ENCODE data around the gene OXER1.

Gene OXER1

DNA sequence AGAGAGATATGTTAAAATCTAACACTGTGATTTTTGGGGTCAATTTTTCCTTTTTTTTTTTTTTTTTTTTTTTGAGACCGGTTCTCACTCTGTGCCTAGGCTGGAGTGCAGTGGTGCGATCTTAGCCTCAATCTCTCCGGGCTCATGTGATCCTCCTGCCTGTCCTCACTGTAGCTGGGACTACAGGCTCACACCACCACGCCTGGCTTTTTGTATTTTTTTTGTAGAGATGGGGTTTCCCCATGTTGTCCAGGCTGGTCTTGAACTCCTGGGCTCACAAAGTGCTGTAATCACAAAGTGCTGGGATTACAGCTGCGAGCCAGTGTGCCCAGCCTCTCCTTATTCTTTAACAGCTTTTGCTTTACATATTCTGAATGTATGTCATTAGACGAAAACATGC is 31.3 kb upstream of the OXER1 start:
- DNase-seq (ENCODE audit: extremely low read depth, low read depth) = no peak
- TF ChIP-seq, protein P1, sequence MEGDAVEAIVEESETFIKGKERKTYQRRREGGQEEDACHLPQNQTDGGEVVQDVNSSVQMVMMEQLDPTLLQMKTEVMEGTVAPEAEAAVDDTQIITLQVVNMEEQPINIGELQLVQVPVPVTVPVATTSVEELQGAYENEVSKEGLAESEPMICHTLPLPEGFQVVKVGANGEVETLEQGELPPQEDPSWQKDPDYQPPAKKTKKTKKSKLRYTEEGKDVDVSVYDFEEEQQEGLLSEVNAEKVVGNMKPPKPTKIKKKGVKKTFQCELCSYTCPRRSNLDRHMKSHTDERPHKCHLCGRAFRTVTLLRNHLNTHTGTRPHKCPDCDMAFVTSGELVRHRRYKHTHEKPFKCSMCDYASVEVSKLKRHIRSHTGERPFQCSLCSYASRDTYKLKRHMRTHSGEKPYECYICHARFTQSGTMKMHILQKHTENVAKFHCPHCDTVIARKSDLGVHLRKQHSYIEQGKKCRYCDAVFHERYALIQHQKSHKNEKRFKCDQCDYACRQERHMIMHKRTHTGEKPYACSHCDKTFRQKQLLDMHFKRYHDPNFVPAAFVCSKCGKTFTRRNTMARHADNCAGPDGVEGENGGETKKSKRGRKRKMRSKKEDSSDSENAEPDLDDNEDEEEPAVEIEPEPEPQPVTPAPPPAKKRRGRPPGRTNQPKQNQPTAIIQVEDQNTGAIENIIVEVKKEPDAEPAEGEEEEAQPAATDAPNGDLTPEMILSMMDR (IDR thresholded peaks at IDR 0.05; ENCODE audit: low read depth, low read length, missing control alignments) = no peak
- no peak overlapping the region for H3K4me3 ChIP-seq (replicated peaks; ENCODE audit: low read depth, low read length)

DNA sequence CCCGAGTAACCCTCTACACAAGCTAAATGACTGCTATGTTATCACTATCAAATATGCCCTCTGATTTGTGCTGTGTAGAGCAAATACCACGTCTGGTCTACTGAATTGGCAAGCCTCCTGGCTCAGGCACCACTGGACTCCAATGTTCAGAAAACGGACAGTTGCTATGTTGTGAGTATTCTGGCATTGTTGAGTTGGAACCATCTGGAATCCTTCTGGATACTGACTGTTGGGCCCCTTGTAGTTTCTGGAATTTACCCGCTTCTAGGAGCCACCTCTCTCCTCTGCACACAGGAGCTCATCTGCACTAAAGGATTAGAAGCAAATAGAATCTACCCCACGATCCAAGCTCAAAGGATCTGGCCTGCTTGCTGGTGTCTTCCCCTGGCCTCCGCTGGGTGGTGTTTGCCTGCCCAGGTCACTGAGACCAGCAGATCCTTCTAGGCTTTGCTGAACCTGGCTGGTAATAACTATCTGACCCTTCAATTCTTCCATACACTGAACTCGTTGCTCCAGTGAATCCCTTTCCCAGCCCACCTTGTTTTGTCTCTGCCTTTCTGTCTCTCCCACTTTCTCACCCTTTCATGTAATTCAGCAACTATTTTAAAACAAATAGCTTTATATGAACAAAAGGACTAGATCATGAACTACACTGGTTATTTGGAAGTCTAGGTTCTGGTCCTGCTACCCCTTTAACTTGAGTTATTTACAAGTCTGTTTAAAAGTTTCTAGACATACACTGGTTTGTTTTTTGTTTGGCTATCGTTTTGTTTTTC is 30.5 kb upstream of the OXER1 start:
- DNase-seq (ENCODE audit: extremely low read depth, low read depth) = no peak
- no peak overlapping the region for H3K4me3 ChIP-seq (replicated peaks; ENCODE audit: low read depth, low read length)
- TF ChIP-seq, protein P1 (IDR thresholded peaks at IDR 0.05; ENCODE audit: low read depth, low read length, missing control alignments) = peak; percentile 31

DNA sequence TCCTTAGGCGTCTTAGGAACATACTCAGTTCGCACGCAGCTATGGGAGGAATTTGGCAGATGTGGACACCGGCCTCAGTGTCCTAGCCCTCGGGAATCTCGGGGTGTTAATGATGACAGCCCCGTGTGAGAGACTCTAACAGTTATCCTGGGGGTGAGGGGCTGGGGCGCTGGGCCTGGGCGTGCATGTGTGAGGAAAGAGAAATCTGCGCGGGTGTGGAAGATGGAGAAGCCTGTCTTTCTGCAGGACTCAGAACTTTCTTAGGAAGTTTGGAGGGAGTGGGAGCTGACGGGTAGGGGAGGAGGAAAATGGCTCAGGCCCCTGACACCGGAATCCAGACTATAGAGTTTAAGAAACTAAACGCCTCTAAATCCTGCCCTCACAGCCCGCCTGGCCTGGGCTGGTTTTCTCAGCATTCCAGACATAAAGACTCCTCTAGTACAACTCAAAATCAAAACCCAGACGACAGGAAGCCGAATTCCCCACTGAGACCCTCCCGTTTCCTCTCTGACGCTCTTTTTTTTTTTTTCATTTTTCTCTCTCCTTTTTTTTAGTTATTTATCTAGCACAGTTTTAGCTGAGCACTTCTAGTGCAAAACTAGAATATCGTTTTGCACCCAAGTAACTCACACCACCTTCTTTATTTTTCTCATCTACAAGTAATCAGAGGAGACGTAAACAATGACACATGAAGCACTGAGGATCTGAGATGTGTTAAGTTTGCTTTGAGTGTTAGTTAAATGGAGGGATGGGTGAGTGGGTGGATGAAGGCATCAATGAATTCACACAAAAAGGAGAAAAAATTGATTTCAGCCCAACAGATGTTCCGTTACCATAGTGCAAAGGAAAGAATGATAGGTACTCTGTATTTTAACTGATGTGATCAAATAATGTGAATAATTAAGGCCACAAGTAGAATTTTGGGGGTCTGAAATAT is 29.7 kb upstream of the OXER1 start:
- DNase-seq (ENCODE audit: extremely low read depth, low read depth) = no peak
- TF ChIP-seq, protein P1 (IDR thresholded peaks at IDR 0.05; ENCODE audit: low read depth, low read length, missing control alignments) = no peak
- peak overlapping the region; percentile 28 for H3K4me3 ChIP-seq (replicated peaks; ENCODE audit: low read depth, low read length)

DNA sequence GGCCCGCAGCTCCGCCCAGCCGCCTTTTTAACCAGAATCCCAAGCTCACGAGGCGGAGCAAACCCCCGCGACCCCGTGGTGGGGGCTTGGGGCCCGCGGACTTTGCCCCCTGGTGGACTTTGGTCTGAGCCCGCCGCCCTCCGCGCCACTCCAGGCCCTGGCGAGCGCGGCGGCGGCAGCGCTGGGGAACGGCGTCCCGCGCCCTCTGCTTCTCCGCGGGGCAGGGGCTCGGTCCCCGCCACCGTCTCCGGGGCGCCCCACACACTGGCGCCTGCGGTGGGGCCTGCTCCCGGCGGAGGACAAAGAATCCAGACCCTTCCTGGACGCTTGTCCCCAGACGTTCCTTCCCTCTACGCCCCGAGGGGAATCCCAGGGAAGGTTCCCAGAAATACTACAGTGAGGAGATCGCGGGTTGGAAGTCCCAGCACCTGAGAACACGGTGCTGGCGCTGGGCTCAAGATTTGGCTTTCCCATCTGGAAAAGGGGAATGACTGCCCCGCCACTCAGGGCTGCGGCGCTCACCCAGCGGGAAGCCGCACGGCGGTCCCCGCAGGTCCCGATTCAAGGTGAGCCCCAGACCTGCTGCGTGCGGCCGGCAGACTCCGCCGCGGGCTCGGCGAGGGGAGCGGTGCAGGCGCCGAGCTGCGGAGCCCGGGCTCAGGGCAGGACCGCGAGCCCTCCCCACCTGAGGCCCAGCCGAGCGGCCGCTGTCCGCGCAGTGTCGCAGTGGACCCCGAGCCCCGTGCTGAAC is 28.8 kb upstream of the OXER1 start, which contains the start of gene HAAO:
HAAO (minus strand) TSS at position 1 of the 751 bp plus-strand sequence. CDS start 47 bp downstream, outside the sequence.
- peak within 1 kb of the TSS; percentile 28 for H3K4me3 ChIP-seq (replicated peaks; ENCODE audit: low read depth, low read length)
- TF ChIP-seq, protein P1 (IDR thresholded peaks at IDR 0.05; ENCODE audit: low read depth, low read length, missing control alignments) = no peak
- no peak for DNase-seq (ENCODE audit: extremely low read depth, low read depth)

DNA sequence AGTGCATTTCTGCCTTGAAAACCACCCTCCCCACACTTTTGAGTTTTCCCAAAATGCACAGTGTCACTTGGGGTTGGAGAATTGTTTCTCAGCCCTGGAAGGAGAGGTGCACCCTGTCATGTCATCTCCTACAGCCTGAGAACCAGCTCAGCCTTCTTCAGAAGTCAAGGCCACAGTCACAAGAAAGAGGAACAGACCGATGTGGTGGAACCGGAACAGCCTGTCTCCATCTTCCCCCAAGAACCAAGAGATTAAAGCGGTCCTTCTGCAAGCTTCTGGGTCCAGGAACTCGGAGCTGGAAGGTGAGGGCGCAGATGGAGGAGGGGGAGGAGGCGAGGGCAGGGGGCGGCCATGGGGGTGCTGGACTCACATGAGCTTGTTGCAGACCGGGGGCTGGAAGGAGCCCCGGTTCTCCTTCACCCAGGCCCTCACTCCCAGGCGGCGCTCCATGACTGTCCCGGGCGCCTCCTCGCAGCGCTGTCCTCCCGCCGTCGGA is 28.2 kb upstream of the OXER1 start:
- DNase-seq (ENCODE audit: extremely low read depth, low read depth) = no peak
- H3K4me3 ChIP-seq (replicated peaks; ENCODE audit: low read depth, low read length) = peak overlapping the region; percentile 28
- TF ChIP-seq, protein P1 (IDR thresholded peaks at IDR 0.05; ENCODE audit: low read depth, low read length, missing control alignments) = no peak

DNA sequence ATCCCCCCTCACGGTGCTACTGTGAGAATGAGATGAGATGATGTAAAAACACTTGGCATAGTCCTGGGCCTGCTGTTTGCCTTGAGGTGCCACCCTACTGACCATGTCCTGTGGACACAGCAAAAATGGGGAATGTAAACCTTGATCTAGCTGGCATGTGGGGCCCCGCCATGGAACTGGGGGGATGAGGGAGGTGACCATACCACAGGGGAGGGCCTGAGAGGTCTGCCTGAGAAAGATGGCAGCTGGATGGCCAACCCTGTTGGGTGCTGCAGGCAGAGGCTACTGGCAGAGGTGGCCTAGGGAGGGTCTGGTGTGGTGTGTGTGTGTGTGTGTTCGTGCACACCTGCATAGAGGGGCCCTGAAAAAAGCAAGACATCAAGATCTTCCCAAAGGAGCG is 27.7 kb upstream of the OXER1 start:
- no peak for DNase-seq (ENCODE audit: extremely low read depth, low read depth)
- H3K4me3 ChIP-seq (replicated peaks; ENCODE audit: low read depth, low read length) = no peak overlapping the region
- TF ChIP-seq, protein P1 (IDR thresholded peaks at IDR 0.05; ENCODE audit: low read depth, low read length, missing control alignments) = no peak

Data from HFF-Myc (cell line).